Neural progenitor cell (in vitro differentiated cells): ENCODE data around the gene WBP1L.

Experiments used
- EZH2 ChIP-seq: fragments of 200-600 bp; sonication (generic); IDR thresholded peaks from 2 replicates; pipeline ENCODE4 v1.6.1; 2017; ENCODE audit warnings: antibody characterized with exemption, mild to moderate bottlenecking, moderate library complexity
- EZH2phosphoT487 ChIP-seq: fragments of 200-600 bp; sonication (generic); IDR thresholded peaks from 2 replicates; pipeline ENCODE4 v1.6.1; 2017; ENCODE audit warnings: antibody characterized with exemption
- TF ChIP-seq, protein P1 (sequence below): fragments of 200-600 bp; sonication (generic); IDR thresholded peaks from 2 replicates; pipeline ENCODE4 v1.5.1; 2017; ENCODE audit warnings: antibody characterized with exemption, mild to moderate bottlenecking

DNA sequence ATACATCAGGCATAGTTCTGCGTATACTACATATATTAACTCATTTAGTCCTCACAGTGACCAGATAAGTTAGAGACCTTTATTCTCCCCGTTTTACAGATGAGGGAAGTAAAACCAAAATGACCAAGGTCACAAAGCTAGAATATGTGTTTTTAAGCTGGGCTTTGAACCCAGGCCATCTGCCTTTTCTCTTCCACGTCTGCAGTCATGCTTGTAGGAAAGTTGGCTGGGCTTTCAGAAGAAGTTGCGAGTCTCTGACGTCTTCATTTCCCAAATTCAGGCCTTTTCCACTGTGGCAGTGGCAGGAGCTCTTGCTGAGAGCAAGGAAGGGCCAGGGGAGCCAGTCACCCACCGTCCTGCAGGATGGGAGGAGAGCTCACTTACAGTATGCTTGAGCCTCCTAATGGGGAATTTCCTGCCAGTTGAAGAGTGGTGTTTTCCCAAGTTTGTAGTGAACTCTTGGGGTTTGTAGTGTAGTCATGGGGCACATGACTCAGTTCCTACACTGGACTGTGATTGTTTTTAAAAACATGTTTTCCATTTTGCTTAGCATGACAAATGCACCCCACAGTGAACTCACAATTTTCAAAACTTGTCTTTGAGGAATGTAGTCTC, 59.3 kb downstream of the WBP1L start:
- TF ChIP-seq, protein P1, sequence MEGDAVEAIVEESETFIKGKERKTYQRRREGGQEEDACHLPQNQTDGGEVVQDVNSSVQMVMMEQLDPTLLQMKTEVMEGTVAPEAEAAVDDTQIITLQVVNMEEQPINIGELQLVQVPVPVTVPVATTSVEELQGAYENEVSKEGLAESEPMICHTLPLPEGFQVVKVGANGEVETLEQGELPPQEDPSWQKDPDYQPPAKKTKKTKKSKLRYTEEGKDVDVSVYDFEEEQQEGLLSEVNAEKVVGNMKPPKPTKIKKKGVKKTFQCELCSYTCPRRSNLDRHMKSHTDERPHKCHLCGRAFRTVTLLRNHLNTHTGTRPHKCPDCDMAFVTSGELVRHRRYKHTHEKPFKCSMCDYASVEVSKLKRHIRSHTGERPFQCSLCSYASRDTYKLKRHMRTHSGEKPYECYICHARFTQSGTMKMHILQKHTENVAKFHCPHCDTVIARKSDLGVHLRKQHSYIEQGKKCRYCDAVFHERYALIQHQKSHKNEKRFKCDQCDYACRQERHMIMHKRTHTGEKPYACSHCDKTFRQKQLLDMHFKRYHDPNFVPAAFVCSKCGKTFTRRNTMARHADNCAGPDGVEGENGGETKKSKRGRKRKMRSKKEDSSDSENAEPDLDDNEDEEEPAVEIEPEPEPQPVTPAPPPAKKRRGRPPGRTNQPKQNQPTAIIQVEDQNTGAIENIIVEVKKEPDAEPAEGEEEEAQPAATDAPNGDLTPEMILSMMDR, result no peak
- TF ChIP-seq EZH2 (no peak), EZH2phosphoT487 (no peak)
